Neural cell (in vitro differentiated cells): ENCODE results near the gene FGR. TPM values are rescaled to one million over a fixed set of nuclear protein-coding genes. Genes with fewer than 3 reads are reported as not detected.
A peak's percentile ranks its signal among the peaks of the same experiment; 100 is the strongest.

Source experiments
- H2AFZ ChIP-seq: fragments of 200-600, 300-800 bp; sonication (generic), shearing (Covaris generic); 2 replicates; pipeline ENCODE4 v1.6.0; 2014; ENCODE audit warnings: low read depth, mild to moderate bottlenecking, antibody characterized with exemption, low read length, moderate library complexity
- H3F3A ChIP-seq: fragments of 200-600 bp; shearing (Covaris generic); 2 replicates; pipeline ENCODE4 v1.6.1; 2016; ENCODE audit warnings: mild to moderate bottlenecking, moderate library complexity, mixed read lengths, antibody characterized with exemption, low read length; ENCODE audit not compliant: insufficient read depth, poor library complexity, severe bottlenecking
- H3K27ac ChIP-seq: fragments of 200-600, 300-800 bp; sonication (generic), shearing (Covaris generic); 2 replicates; pipeline ENCODE4 v1.5.1; 2014; ENCODE audit warnings: mild to moderate bottlenecking, low read length, moderate library complexity
- H3K27me3 ChIP-seq: fragments of 300-800, 200-600 bp; sonication (generic), shearing (Covaris generic); 2 replicates; pipeline ENCODE4 v1.6.0; 2014; ENCODE audit warnings: mild to moderate bottlenecking, low read depth, low read length, moderate library complexity; ENCODE audit not compliant: insufficient read depth
- H3K36me3 ChIP-seq: fragments of 300-800, 200-600 bp; sonication (generic), shearing (Covaris generic); 2 replicates; pipeline ENCODE4 v1.5.1; 2014; ENCODE audit warnings: mild to moderate bottlenecking, antibody characterized with exemption, low read length, moderate library complexity; ENCODE audit not compliant: insufficient read depth
- H3K4me2 ChIP-seq: fragments of 300-800, 200-600 bp; sonication (generic), shearing (Covaris generic); 2 replicates; pipeline ENCODE4 v1.6.0; 2014; ENCODE audit warnings: mild to moderate bottlenecking, low read length
- H3K4me3 ChIP-seq: fragments of 300-800, 200-600 bp; sonication (generic), shearing (Covaris generic); 2 replicates; pipeline ENCODE4 v1.5.1; 2014; ENCODE audit warnings: mild to moderate bottlenecking, low read length, moderate library complexity
- H3K79me2 ChIP-seq: fragments of 200-600 bp; shearing (Covaris generic); replicated peaks from 2 replicates; pipeline ENCODE4 v1.6.0; 2014; ENCODE audit warnings: mild to moderate bottlenecking, low read length, moderate library complexity; ENCODE audit not compliant: insufficient read depth
- H3K9ac ChIP-seq: fragments of 300-800, 200-600 bp; sonication (generic), shearing (Covaris generic); 2 replicates; pipeline ENCODE4 v1.6.1; 2016; ENCODE audit warnings: mild to moderate bottlenecking, low read length, mixed read lengths
- H3K9me2 ChIP-seq: fragments of 200-600 bp; shearing (Covaris generic); 2 replicates; pipeline ENCODE4 v1.6.1; 2016; ENCODE audit warnings: mild to moderate bottlenecking, low read length, mixed read lengths; ENCODE audit not compliant: insufficient read depth
- H3K9me3 ChIP-seq: fragments of 200-600, 300-800 bp; sonication (generic), shearing (Covaris generic); 2 replicates; pipeline ENCODE4 v1.6.1; 2016; ENCODE audit warnings: mild to moderate bottlenecking, mixed run types, low read length, moderate library complexity, mixed read lengths
- H4K20me1 ChIP-seq: fragments of 200-600 bp; shearing (Covaris generic); 2 replicates; pipeline ENCODE4 v1.6.1; 2016; ENCODE audit warnings: mild to moderate bottlenecking, mixed run types; ENCODE audit not compliant: insufficient read depth
- EP300 ChIP-seq: fragments of 450-650 bp; conservative IDR thresholded peaks from 2 replicates; pipeline ENCODE4 v1.6.1; 2014; ENCODE audit warnings: antibody characterized with exemption, mild to moderate bottlenecking, moderate library complexity; ENCODE audit not compliant: poor library complexity, severe bottlenecking
- EZH2 ChIP-seq: fragments of 200-600, 300-800 bp; shearing (Covaris generic), sonication (generic); IDR thresholded peaks from 2 replicates; pipeline ENCODE4 v1.6.1; 2014; ENCODE audit warnings: antibody characterized with exemption, low read length, borderline replicate concordance, mild to moderate bottlenecking; ENCODE audit not compliant: insufficient read depth, poor library complexity, severe bottlenecking
- MXI1 ChIP-seq: fragments of 450-650 bp; conservative IDR thresholded peaks from 2 replicates; pipeline ENCODE4 v1.6.1; 2014; ENCODE audit warnings: antibody characterized with exemption, mild to moderate bottlenecking; ENCODE audit not compliant: poor library complexity, severe bottlenecking
- POLR2AphosphoS5 ChIP-seq: IDR thresholded peaks from 2 replicates; pipeline ENCODE4 v1.6.1; 2012
- RAD21 ChIP-seq: fragments of 450-650 bp; conservative IDR thresholded peaks from 2 replicates; pipeline ENCODE4 v1.6.1; 2014; ENCODE audit warnings: antibody characterized with exemption, mild to moderate bottlenecking, moderate library complexity
- SMC3 ChIP-seq: fragments of 450-650 bp; conservative IDR thresholded peaks from 2 replicates; pipeline ENCODE4 v1.6.1; 2014; ENCODE audit warnings: antibody characterized with exemption, mild to moderate bottlenecking, moderate library complexity; ENCODE audit not compliant: poor library complexity
- TAF1 ChIP-seq: IDR thresholded peaks from 2 replicates; pipeline ENCODE4 v1.6.1; 2012; ENCODE audit warnings: low read depth
- polyA plus RNA-seq: library from polyadenylated mRNA; depleted of rRNA; stranded (reverse); fragments of >200 nt; gene quantifications from 2 replicates; pipeline ENCODE4 v1.2.3, GENCODE V29; 2014
- TF ChIP-seq, protein P1 (sequence below): fragments of 450-650 bp; IDR thresholded peaks from 2 replicates; pipeline ENCODE4 v1.5.1; 2014; ENCODE audit warnings: antibody characterized with exemption, mild to moderate bottlenecking, moderate library complexity; ENCODE audit not compliant: poor library complexity, severe bottlenecking
- TF ChIP-seq, protein P2 (sequence below): IDR thresholded peaks from 2 replicates; pipeline ENCODE4 v1.6.1; 2012; ENCODE audit warnings: borderline replicate concordance

The FGR gene
- polyA plus RNA-seq, 1 donor from 2014 or later = not detected

GRCh38 chr1:27602462-27603308 is 32.3 kb downstream of the FGR start:
- Histone ChIP-seq H4K20me1 (peaks cover 50% of the 10 kb centered on the region), H3K79me2 (peaks cover 64% of the 10 kb centered on the region), H3K27me3 (no peaks in the 10 kb centered on the region), H2AFZ (no peak overlapping the region), H3F3A (no peaks in the 10 kb centered on the region), H3K27ac (peak overlapping the region; percentile 90), H3K4me3 (peak overlapping the region; percentile 97), H3K9me3 (no peaks in the 10 kb centered on the region), H3K4me2 (peak overlapping the region; percentile 91), H3K9me2 (no peaks in the 10 kb centered on the region), H3K9ac (peak overlapping the region; percentile 96), H3K36me3 (no peaks in the 10 kb centered on the region)
- TF ChIP-seq POLR2AphosphoS5 = peak; percentile 31
- TF ChIP-seq, protein P1, sequence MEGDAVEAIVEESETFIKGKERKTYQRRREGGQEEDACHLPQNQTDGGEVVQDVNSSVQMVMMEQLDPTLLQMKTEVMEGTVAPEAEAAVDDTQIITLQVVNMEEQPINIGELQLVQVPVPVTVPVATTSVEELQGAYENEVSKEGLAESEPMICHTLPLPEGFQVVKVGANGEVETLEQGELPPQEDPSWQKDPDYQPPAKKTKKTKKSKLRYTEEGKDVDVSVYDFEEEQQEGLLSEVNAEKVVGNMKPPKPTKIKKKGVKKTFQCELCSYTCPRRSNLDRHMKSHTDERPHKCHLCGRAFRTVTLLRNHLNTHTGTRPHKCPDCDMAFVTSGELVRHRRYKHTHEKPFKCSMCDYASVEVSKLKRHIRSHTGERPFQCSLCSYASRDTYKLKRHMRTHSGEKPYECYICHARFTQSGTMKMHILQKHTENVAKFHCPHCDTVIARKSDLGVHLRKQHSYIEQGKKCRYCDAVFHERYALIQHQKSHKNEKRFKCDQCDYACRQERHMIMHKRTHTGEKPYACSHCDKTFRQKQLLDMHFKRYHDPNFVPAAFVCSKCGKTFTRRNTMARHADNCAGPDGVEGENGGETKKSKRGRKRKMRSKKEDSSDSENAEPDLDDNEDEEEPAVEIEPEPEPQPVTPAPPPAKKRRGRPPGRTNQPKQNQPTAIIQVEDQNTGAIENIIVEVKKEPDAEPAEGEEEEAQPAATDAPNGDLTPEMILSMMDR = peak; percentile 45
- peak; percentile 58 for TF ChIP-seq RAD21
- peak; percentile 23 for TF ChIP-seq MXI1
- TF ChIP-seq TAF1 = no peak
- no peak for TF ChIP-seq EP300
- TF ChIP-seq, protein P2, sequence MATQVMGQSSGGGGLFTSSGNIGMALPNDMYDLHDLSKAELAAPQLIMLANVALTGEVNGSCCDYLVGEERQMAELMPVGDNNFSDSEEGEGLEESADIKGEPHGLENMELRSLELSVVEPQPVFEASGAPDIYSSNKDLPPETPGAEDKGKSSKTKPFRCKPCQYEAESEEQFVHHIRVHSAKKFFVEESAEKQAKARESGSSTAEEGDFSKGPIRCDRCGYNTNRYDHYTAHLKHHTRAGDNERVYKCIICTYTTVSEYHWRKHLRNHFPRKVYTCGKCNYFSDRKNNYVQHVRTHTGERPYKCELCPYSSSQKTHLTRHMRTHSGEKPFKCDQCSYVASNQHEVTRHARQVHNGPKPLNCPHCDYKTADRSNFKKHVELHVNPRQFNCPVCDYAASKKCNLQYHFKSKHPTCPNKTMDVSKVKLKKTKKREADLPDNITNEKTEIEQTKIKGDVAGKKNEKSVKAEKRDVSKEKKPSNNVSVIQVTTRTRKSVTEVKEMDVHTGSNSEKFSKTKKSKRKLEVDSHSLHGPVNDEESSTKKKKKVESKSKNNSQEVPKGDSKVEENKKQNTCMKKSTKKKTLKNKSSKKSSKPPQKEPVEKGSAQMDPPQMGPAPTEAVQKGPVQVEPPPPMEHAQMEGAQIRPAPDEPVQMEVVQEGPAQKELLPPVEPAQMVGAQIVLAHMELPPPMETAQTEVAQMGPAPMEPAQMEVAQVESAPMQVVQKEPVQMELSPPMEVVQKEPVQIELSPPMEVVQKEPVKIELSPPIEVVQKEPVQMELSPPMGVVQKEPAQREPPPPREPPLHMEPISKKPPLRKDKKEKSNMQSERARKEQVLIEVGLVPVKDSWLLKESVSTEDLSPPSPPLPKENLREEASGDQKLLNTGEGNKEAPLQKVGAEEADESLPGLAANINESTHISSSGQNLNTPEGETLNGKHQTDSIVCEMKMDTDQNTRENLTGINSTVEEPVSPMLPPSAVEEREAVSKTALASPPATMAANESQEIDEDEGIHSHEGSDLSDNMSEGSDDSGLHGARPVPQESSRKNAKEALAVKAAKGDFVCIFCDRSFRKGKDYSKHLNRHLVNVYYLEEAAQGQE = no peak
- no peak for TF ChIP-seq EZH2
- TF ChIP-seq SMC3 = peak; percentile 61

- H3K27ac ChIP-seq = peak overlapping the region; percentile 78
- TF ChIP-seq, protein P1 = no peak
- no peak overlapping the region for H2AFZ ChIP-seq
- H3K36me3 ChIP-seq = no peaks in the 10 kb centered on the region
- H3K79me2 ChIP-seq = peaks cover 71% of the 10 kb centered on the region
- H3F3A ChIP-seq = no peaks in the 10 kb centered on the region
- H3K4me3 ChIP-seq = peak overlapping the region; percentile 97
- peaks cover 57% of the 10 kb centered on the region for H4K20me1 ChIP-seq
- peak overlapping the region; percentile 96 for H3K9ac ChIP-seq
- no peaks in the 10 kb centered on the region for H3K9me3 ChIP-seq
- no peaks in the 10 kb centered on the region for H3K9me2 ChIP-seq
- H3K4me2 ChIP-seq = peak overlapping the region; percentile 91
- H3K27me3 ChIP-seq = no peaks in the 10 kb centered on the region
Observed at GRCh38 chr1:27601771-27602461, 33.1 kb downstream of the FGR start.
